Activated CD4-positive, alpha-beta T cell treated with anti-CD3 and anti-CD28 coated beads for 36 hours (primary cell): ENCODE data around the gene TMEM97. TPM values are rescaled to one million over a fixed set of nuclear protein-coding genes. Genes with fewer than 3 reads are reported as not detected.

Source experiments
- ATAC-seq: fragments of 200-7000 bp; cut with Tn5 transposase; one replicate; pipeline ENCODE4 v1.10.0; 2021; ENCODE audit warnings: mild to moderate bottlenecking, moderate library complexity
- CTCF ChIA-PET: fragments of 350-600 bp; sonication (Branson Sonifier 250); formaldehyde crosslinking; loops from one replicate; lab custom pipeline; 2021; ENCODE audit warnings: antibody characterized with exemption; lab: Charles Lee
- POLR2A ChIA-PET: fragments of 350-600 bp; sonication (Branson Sonifier 250); formaldehyde crosslinking; loops from one replicate; lab custom pipeline; 2021; ENCODE audit warnings: antibody characterized with exemption, inconsistent platforms; lab: Charles Lee
- DNase-seq: peaks from one replicate; pipeline ENCODE4 v3.0.0-alpha.2; 2020
- H3K27ac Mint-ChIP-seq: one replicate; pipeline ENCODE4 v1.8.0; 2021; ENCODE audit warnings: mixed read lengths
- H3K27me3 Mint-ChIP-seq: one replicate; pipeline ENCODE4 v1.8.0; 2021; ENCODE audit warnings: mixed read lengths
- H3K36me3 Mint-ChIP-seq: one replicate; pipeline ENCODE4 v1.8.0; 2021; ENCODE audit warnings: low read depth, mixed read lengths
- H3K4me1 Mint-ChIP-seq: one replicate; pipeline ENCODE4 v1.8.0; 2021; ENCODE audit warnings: mixed read lengths
- H3K4me3 Mint-ChIP-seq: one replicate; pipeline ENCODE4 v1.8.0; 2021; ENCODE audit warnings: mild to moderate bottlenecking, moderate library complexity, mixed read lengths
- H3K9me3 Mint-ChIP-seq: one replicate; pipeline ENCODE4 v1.8.0; 2021; ENCODE audit warnings: low read depth, mixed read lengths
- intact Hi-C, 2 experiments: fragments of 100-400 bp; cut with DNase I in 1 of 2; cut with micrococcal nuclease in 1 of 2; formaldehyde crosslinking; loops; one replicate each; pipeline versions ENCODE4 v1.14.2 to v1.15.1; 2022 to 2024; cut with DNase I, micrococcal nuclease
- total RNA-seq, 2 experiments: library from RNA; stranded (reverse); gene quantifications; one replicate each; pipeline ENCODE4 v1.2.3, GENCODE V29; 2021

Gene TMEM97
- total RNA-seq, 2 experiments from 2014 or later, result 31.0 to 49.3 TPM

GRCh38 chr17:28327709-28328108 is 8.7 kb downstream of the TMEM97 start:
- Mint-ChIP-seq H3K9me3 (no peaks in the 10 kb centered on the region), H3K27ac (peak overlapping the region; percentile 2), H3K27me3 (no peaks in the 10 kb centered on the region), H3K4me3 (no peak overlapping the region), H3K36me3 (peaks cover 33% of the 10 kb centered on the region), H3K4me1 (peaks cover 25% of the 10 kb centered on the region)
- intact Hi-C loops, result loop anchor here in 1 of 2 experiments (1.0 kb wide), 2 partner anchors 8 to 49 kb away; partner anchors contain the start of gene TMEM97
- DNase-seq (no peak), ATAC-seq (no peak)
- ChIA-PET POLR2A (interaction anchor here (0.6 kb wide), 1 partner anchor 89 kb away, joined by 3 read pairs; no protein-coding TSS in a partner anchor), CTCF (interaction anchor here (0.7 kb wide), 1 partner anchor 89 kb away, joined by 3 read pairs; no protein-coding TSS in a partner anchor)

DNA sequence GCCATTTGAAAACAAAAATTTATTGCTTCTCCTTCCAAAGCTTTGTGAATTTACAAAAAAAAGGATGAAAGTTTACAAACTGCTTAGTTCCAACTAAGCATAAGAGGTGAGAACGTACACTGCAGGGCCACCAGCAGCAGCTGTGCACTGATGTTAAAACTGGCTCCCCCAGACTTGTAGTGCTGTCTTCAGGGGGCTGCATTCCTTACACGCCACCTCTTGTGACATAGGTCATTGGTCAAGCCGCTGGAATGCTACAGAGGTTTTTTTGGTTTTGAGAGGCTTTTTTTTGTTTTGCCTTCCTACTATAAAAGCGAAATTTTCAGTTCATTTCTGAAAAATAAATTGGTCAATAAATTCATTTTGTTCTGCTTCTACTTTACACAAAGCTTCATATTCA is 9.3 kb downstream of the TMEM97 start:
- H3K27ac Mint-ChIP-seq, result no peak overlapping the region
- H3K4me1 Mint-ChIP-seq, result peaks cover 25% of the 10 kb centered on the region
- no peaks in the 10 kb centered on the region for H3K27me3 Mint-ChIP-seq
- DNase-seq, result no peak
- no peaks in the 10 kb centered on the region for H3K9me3 Mint-ChIP-seq
- ChIA-PET POLR2A (interaction anchor here (0.6 kb wide), 1 partner anchor 88 kb away, joined by 3 read pairs; no protein-coding TSS in a partner anchor), CTCF (interaction anchor here (0.7 to 1.4 kb wide), 2 partner anchors 77 to 88 kb away, joined by 3 to 5 read pairs; no protein-coding TSS in a partner anchor)
- no peak for ATAC-seq
- intact Hi-C loops, result no loop called here
- no peak overlapping the region for H3K4me3 Mint-ChIP-seq
- H3K36me3 Mint-ChIP-seq, result peaks cover 33% of the 10 kb centered on the region

GRCh38 chr17:28330671-28331070 is 11.7 kb downstream of the TMEM97 start:
- Mint-ChIP-seq H3K4me3 (no peak overlapping the region), H3K27ac (no peak overlapping the region), H3K4me1 (peaks cover 42% of the 10 kb centered on the region), H3K36me3 (peaks cover 33% of the 10 kb centered on the region), H3K27me3 (no peaks in the 10 kb centered on the region), H3K9me3 (no peaks in the 10 kb centered on the region)
- intact Hi-C loops, result loop anchor here in 1 of 2 experiments (10.0 kb wide), 1 partner anchor 876 kb away; the partner anchor contains the start of gene KSR1
- ChIA-PET POLR2A (no interaction called here), CTCF (interaction anchor here (0.6 to 1.1 kb wide), 4 partner anchors 10 to 79 kb away, joined by 3 to 4 read pairs (median 3); no protein-coding TSS in a partner anchor)
- DNase-seq (no peak), ATAC-seq (no peak)

GRCh38 chr17:28331891-28332420 is 13.0 kb downstream of the TMEM97 start:
- intact Hi-C loops, result loop anchor here in 1 of 2 experiments (10.0 kb wide), 1 partner anchor 877 kb away; the partner anchor contains the start of gene KSR1
- H3K4me3 Mint-ChIP-seq, result no peak overlapping the region
- no peak overlapping the region for H3K27ac Mint-ChIP-seq
- ATAC-seq, result no peak
- ChIA-PET CTCF (interaction anchor here (1.1 kb wide), 1 partner anchor 11 kb away, joined by 3 read pairs; no protein-coding TSS in a partner anchor), POLR2A (interaction anchor here (0.8 kb wide), 1 partner anchor 11 kb away, joined by 3 read pairs; no protein-coding TSS in a partner anchor)
- no peaks in the 10 kb centered on the region for H3K27me3 Mint-ChIP-seq
- peaks cover 20% of the 10 kb centered on the region for H3K36me3 Mint-ChIP-seq
- H3K4me1 Mint-ChIP-seq, result peaks cover 41% of the 10 kb centered on the region
- no peak for DNase-seq
- no peaks in the 10 kb centered on the region for H3K9me3 Mint-ChIP-seq

GRCh38 chr17:28333083-28333746 is 14.2 kb downstream of the TMEM97 start:
- POLR2A ChIA-PET, result no interaction called here
- H3K36me3 Mint-ChIP-seq, result peaks cover 13% of the 10 kb centered on the region
- H3K4me3 Mint-ChIP-seq, result peak overlapping the region; percentile 96
- no peaks in the 10 kb centered on the region for H3K9me3 Mint-ChIP-seq
- CTCF ChIA-PET, result interaction anchor here (0.7 to 1.4 kb wide), 5 partner anchors 11 to 527 kb away, joined by 3 to 4 read pairs (median 4); no protein-coding TSS in a partner anchor
- peaks cover 40% of the 10 kb centered on the region for H3K4me1 Mint-ChIP-seq
- H3K27me3 Mint-ChIP-seq, result no peaks in the 10 kb centered on the region
- H3K27ac Mint-ChIP-seq, result no peak overlapping the region
- ATAC-seq (no peak), DNase-seq (no peak)
- intact Hi-C loops, result loop anchor here in 1 of 2 experiments (10.0 kb wide), 1 partner anchor 878 kb away; the partner anchor contains the start of gene KSR1

- DNase-seq (no peak), ATAC-seq (no peak)
- Mint-ChIP-seq H3K9me3 (no peaks in the 10 kb centered on the region), H3K27ac (peak overlapping the region; percentile 83), H3K36me3 (peaks cover 9% of the 10 kb centered on the region), H3K4me1 (peaks cover 36% of the 10 kb centered on the region), H3K4me3 (peak overlapping the region; percentile 96), H3K27me3 (no peaks in the 10 kb centered on the region)
- CTCF ChIA-PET, result interaction anchor here (0.6 to 1.6 kb wide), 4 partner anchors 12 to 454 kb away, joined by 3 to 10 read pairs (median 4); partner anchors contain the start of gene POLDIP2
- POLR2A ChIA-PET, result no interaction called here
- intact Hi-C loops, result loop anchor here in 1 of 2 experiments (10.0 kb wide), 1 partner anchor 879 kb away; the partner anchor contains the start of gene KSR1
Observed at GRCh38 chr17:28334171-28334570, 15.2 kb downstream of the TMEM97 start.

GRCh38 chr17:28334666-28335200 is 15.7 kb downstream of the TMEM97 start:
- ATAC-seq, result no peak
- no peak for DNase-seq
- H3K4me3 Mint-ChIP-seq, result peak overlapping the region; percentile 96
- peaks cover 10% of the 10 kb centered on the region for H3K36me3 Mint-ChIP-seq
- H3K9me3 Mint-ChIP-seq, result no peaks in the 10 kb centered on the region
- ChIA-PET CTCF (interaction anchor here (0.6 to 1.9 kb wide), 9 partner anchors 12 to 242 kb away, joined by 3 to 25 read pairs (median 5); partner anchors contain the start of genes ALDOC and POLDIP2), POLR2A (interaction anchor here (0.5 to 1.9 kb wide), 11 partner anchors 10 to 385 kb away, joined by 3 to 39 read pairs (median 4); partner anchors contain the start of genes POLDIP2, RPL23A, SARM1 and SEBOX)
- H3K4me1 Mint-ChIP-seq, result peaks cover 36% of the 10 kb centered on the region
- intact Hi-C loops, result loop anchor here (1.0 to 10.0 kb wide), 13 partner anchors 15 to 880 kb away; partner anchors contain the start of genes POLDIP2 (in 2 of the 2), SARM1 (in 2 of the 2), TMEM97 (in 2 of the 2) and BLTP2 (in 1 of the 2)
- H3K27me3 Mint-ChIP-seq, result no peaks in the 10 kb centered on the region
- H3K27ac Mint-ChIP-seq, result peak overlapping the region; percentile 83

DNA sequence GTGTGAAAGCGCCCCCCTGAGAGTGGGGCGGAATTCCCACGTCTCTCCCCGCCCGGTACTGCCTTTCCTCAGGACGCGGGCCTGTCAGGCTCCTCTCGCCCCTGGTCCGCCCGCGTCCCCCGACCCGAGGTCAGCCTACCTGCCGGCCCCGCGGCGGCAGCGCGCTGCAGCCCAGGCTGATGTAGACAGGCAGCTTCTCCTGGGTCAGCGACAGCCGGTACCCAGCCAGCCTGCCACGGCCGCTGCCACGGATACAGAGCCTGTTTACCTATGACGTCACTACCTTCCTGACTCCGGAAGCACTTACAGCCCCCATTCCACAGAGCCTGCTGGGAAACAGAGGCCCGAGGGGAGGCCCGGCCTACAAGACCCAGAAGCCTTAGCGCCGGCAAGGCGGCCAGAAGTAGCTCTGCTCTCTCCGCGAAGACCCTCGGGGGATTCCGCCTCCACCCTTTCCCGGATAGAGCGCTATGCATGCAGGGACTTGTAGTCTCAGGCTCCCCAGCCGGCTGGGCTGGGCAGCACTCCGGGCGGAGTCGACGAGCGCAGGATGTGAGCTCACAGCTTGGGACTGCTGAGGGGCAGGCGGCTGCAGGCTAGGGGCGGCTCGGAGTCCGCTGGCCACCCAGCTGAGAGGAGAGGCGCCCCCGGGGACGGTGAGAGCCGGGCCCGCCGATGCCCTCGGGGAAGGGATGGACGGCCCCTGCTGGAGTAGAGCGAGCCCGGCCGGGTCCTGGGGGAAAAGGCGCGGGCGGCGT is 16.4 kb downstream of the TMEM97 start, which contains the start of the genes IFT20 and TNFAIP1:
IFT20 (minus strand) TSS at position 272 of the 758 bp plus-strand sequence. CDS start 3,487 bp downstream, outside the sequence.
TNFAIP1 (plus strand) TSS at position 561 of the 758 bp plus-strand sequence. CDS start 3,761 bp downstream, outside the sequence.
- peak within 1 kb of the TSS; percentile 96 for H3K4me3 Mint-ChIP-seq
- intact Hi-C loops, result loop anchor here (1.0 to 10.0 kb wide), 13 partner anchors 16 to 881 kb away; partner anchors contain the start of genes POLDIP2 (in 2 of the 2), SARM1 (in 2 of the 2), TMEM97 (in 2 of the 2) and BLTP2 (in 1 of the 2)
- peaks cover 10% of the 10 kb centered on the region for H3K36me3 Mint-ChIP-seq
- H3K27me3 Mint-ChIP-seq, result no peaks in the 10 kb centered on the region
- H3K4me1 Mint-ChIP-seq, result peaks cover 36% of the 10 kb centered on the region
- ATAC-seq, result peak; percentile 97
- CTCF ChIA-PET, result interaction anchor here (0.7 to 1.9 kb wide), 11 partner anchors 11 to 526 kb away, joined by 3 to 25 read pairs (median 4); partner anchors contain the start of genes ALDOC and POLDIP2
- no peaks in the 10 kb centered on the region for H3K9me3 Mint-ChIP-seq
- peak within 1 kb of the TSS; percentile 91 for H3K27ac Mint-ChIP-seq
- POLR2A ChIA-PET, result interaction anchor here (0.5 to 1.9 kb wide), 16 partner anchors 8 to 1255 kb away, joined by 3 to 39 read pairs (median 4); partner anchors contain the start of genes POLDIP2, RPL23A, SARM1 and SEBOX
- DNase-seq, result peak; percentile 99

DNA sequence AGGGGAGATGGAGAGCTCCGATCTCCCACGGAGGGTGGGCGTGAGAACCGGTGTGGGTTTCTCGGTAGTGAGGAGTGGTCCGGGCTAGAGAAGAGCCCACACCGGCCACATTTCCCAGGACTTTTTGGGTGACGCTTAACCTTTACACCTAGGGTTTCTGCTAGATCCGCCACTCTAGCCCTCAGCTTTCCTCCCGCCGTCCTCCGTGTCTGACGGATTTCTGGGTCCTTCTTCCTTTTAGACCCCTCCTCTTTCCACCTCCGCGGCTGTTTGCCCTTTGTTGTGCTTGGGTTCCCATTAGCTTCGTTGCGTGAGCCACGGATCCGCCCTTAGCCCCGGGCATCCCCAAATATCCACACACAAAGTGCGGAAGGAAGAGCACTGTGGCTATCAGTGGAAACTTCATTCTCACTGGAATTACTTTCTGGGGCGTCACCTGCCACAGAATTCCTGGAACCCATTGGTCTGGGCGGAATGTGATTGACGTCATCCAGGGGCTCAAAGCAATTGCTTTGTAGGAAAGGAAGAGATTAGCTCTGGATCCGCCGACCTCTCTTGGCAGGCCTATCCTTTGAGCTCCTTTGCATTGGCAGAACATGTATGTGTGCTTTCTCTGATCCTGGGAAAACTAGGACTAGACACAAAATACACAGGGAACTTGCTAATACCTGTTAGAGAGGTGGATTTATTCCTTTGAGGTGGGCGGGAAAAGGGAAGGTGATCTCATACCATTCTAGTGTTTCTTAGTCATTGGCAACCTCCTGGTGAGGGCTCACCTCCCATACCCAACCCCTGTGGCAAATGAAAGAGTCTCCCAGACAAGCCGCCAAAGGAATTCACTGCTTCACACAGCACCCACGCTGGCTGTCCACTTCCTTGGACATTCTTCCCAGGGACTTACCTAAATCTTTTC is 17.2 kb downstream of the TMEM97 start:
- ATAC-seq (peak; percentile 1), DNase-seq (peak; percentile 60)
- intact Hi-C loops, result loop anchor here (1.0 to 10.0 kb wide), 13 partner anchors 17 to 881 kb away; partner anchors contain the start of genes POLDIP2 (in 2 of the 2), SARM1 (in 2 of the 2), TMEM97 (in 2 of the 2) and BLTP2 (in 1 of the 2)
- peak overlapping the region; percentile 96 for H3K4me3 Mint-ChIP-seq
- ChIA-PET CTCF (interaction anchor here (0.7 to 1.9 kb wide), 11 partner anchors 10 to 527 kb away, joined by 3 to 25 read pairs (median 4); partner anchors contain the start of genes ALDOC and POLDIP2), POLR2A (interaction anchor here (0.5 to 1.9 kb wide), 14 partner anchors 7 to 1254 kb away, joined by 3 to 39 read pairs (median 4); partner anchors contain the start of genes POLDIP2, RPL23A, SARM1 and TMEM97)
- peak overlapping the region; percentile 91 for H3K27ac Mint-ChIP-seq
- no peaks in the 10 kb centered on the region for H3K27me3 Mint-ChIP-seq
- H3K4me1 Mint-ChIP-seq, result peaks cover 36% of the 10 kb centered on the region
- peaks cover 10% of the 10 kb centered on the region for H3K36me3 Mint-ChIP-seq
- no peaks in the 10 kb centered on the region for H3K9me3 Mint-ChIP-seq
